Osteoblast (primary cell): Measurements from ENCODE around the gene OR9A2. TPM values are rescaled to one million over a fixed set of nuclear protein-coding genes. Genes with fewer than 3 reads are reported as not detected.

Source experiments
- DNase-seq: peaks from one replicate; pipeline ENCODE4 v3.0.0; 2011; ENCODE audit warnings: low spot score, mixed read lengths; ENCODE audit not compliant: insufficient read length; ENCODE audit errors: missing footprints
- H2AFZ ChIP-seq: 2 replicates; pipeline ENCODE4 v1.6.0; 2011; ENCODE audit warnings: mild to moderate bottlenecking, low read length
- H3K27ac ChIP-seq: 2 replicates; pipeline ENCODE4 v1.5.1; 2011; ENCODE audit warnings: mild to moderate bottlenecking, low read depth, low read length, moderate library complexity
- H3K27me3 ChIP-seq: 2 replicates; pipeline ENCODE4 v1.6.0; 2012; ENCODE audit warnings: mild to moderate bottlenecking, control low read depth, inconsistent platforms, low read length, moderate library complexity; ENCODE audit not compliant: insufficient read depth
- H3K36me3 ChIP-seq: 2 replicates; pipeline ENCODE4 v1.5.1; 2011; ENCODE audit warnings: mild to moderate bottlenecking, low read length, control low read depth, moderate library complexity; ENCODE audit not compliant: insufficient read depth
- H3K4me1 ChIP-seq: 2 replicates; pipeline ENCODE4 v1.5.1; 2011; ENCODE audit warnings: mild to moderate bottlenecking, low read length, control low read depth, moderate library complexity; ENCODE audit not compliant: insufficient read depth
- H3K4me2 ChIP-seq: 2 replicates; pipeline ENCODE4 v1.6.0; 2011; ENCODE audit warnings: mild to moderate bottlenecking, low read length; ENCODE audit not compliant: insufficient read depth
- H3K4me3 ChIP-seq: fragments of 200-600 bp; sonication (generic); 3 replicates; pipeline ENCODE4 v1.5.1; 2012; ENCODE audit warnings: mild to moderate bottlenecking, low read length, inconsistent platforms; ENCODE audit not compliant: insufficient read depth
- H3K79me2 ChIP-seq: 2 replicates; pipeline ENCODE4 v1.6.0; 2012; ENCODE audit warnings: mild to moderate bottlenecking, low read length, control low read depth, inconsistent platforms; ENCODE audit not compliant: insufficient read depth
- H3K9me3 ChIP-seq: 2 replicates; pipeline ENCODE4 v1.5.1; 2011; ENCODE audit warnings: low read depth, low read length, control low read depth
- H4K20me1 ChIP-seq: 2 replicates; pipeline ENCODE4 v1.6.0; 2012; ENCODE audit warnings: mild to moderate bottlenecking, low read length, control low read depth; ENCODE audit not compliant: insufficient read depth
- CTCF ChIP-seq: IDR thresholded peaks from 2 replicates; pipeline ENCODE4 v1.5.1; 2011; ENCODE audit warnings: mild to moderate bottlenecking, low read depth, low read length, moderate library complexity; ENCODE audit errors: extremely low read depth
- total RNA-seq: library from RNA; depleted of rRNA; stranded (reverse); fragments of >200 nt; gene quantifications from 2 replicates; pipeline ENCODE4 v1.2.3, GENCODE V29; 2012

The OR9A2 gene
- total RNA-seq, 1 donor, result not detected

GRCh38 chr7:143005632-143006260, 21.2 kb downstream of the OR9A2 start:
- no peaks in the 10 kb centered on the region for H3K79me2 ChIP-seq
- H3K4me1 ChIP-seq, result no peaks in the 10 kb centered on the region
- H3K4me2 ChIP-seq, result no peak overlapping the region
- H3K9me3 ChIP-seq, result no peaks in the 10 kb centered on the region
- no peak overlapping the region for H3K27ac ChIP-seq
- no peak overlapping the region for H3K4me3 ChIP-seq
- H2AFZ ChIP-seq, result no peak overlapping the region
- no peaks in the 10 kb centered on the region for H3K36me3 ChIP-seq
- no peaks in the 10 kb centered on the region for H4K20me1 ChIP-seq
- no peak for DNase-seq
- H3K27me3 ChIP-seq, result peaks cover 4% of the 10 kb centered on the region
- no peak for TF ChIP-seq CTCF

GRCh38 chr7:143003393-143004051, 23.4 kb downstream of the OR9A2 start:
- H2AFZ ChIP-seq, result peak overlapping the region; percentile 97
- no peaks in the 10 kb centered on the region for H3K79me2 ChIP-seq
- DNase-seq, result peak; percentile 36
- H3K9me3 ChIP-seq, result no peaks in the 10 kb centered on the region
- peak overlapping the region; percentile 90 for H3K4me2 ChIP-seq
- peak; percentile 83 for TF ChIP-seq CTCF
- H3K4me1 ChIP-seq, result no peaks in the 10 kb centered on the region
- no peaks in the 10 kb centered on the region for H4K20me1 ChIP-seq
- H3K4me3 ChIP-seq, result peak overlapping the region; percentile 66
- H3K27me3 ChIP-seq, result peaks cover 4% of the 10 kb centered on the region
- no peak overlapping the region for H3K27ac ChIP-seq
- no peaks in the 10 kb centered on the region for H3K36me3 ChIP-seq

GRCh38 chr7:143002898-143003297, 24.0 kb downstream of the OR9A2 start:
- Histone ChIP-seq H4K20me1 (no peaks in the 10 kb centered on the region), H3K27me3 (peaks cover 4% of the 10 kb centered on the region), H3K27ac (no peak overlapping the region), H2AFZ (peak overlapping the region; percentile 97), H3K4me3 (peak overlapping the region; percentile 66), H3K4me2 (peak overlapping the region; percentile 90), H3K79me2 (no peaks in the 10 kb centered on the region), H3K9me3 (no peaks in the 10 kb centered on the region), H3K36me3 (no peaks in the 10 kb centered on the region), H3K4me1 (no peaks in the 10 kb centered on the region)
- DNase-seq, result no peak
- TF ChIP-seq CTCF, result no peak

GRCh38 chr7:143002106-143002505, 24.8 kb downstream of the OR9A2 start:
- Histone ChIP-seq H3K9me3 (no peaks in the 10 kb centered on the region), H3K4me2 (no peak overlapping the region), H3K4me3 (no peak overlapping the region), H3K27me3 (peaks cover 4% of the 10 kb centered on the region), H3K36me3 (no peaks in the 10 kb centered on the region), H4K20me1 (no peaks in the 10 kb centered on the region), H3K27ac (no peak overlapping the region), H3K79me2 (no peaks in the 10 kb centered on the region), H2AFZ (no peak overlapping the region), H3K4me1 (no peaks in the 10 kb centered on the region)
- DNase-seq, result no peak
- TF ChIP-seq CTCF, result peak; percentile 45
